BJ (cell line): ENCODE data around the gene SORCS2. TPM values are rescaled to one million over a fixed set of nuclear protein-coding genes. Genes with fewer than 3 reads are reported as not detected.

Experiments used
- CTCF ChIA-PET: fragments of 350-600 bp; formaldehyde crosslinking; extraction: SDS; loops from one replicate; lab custom pipeline; 2021; ENCODE audit warnings: antibody characterized with exemption, inconsistent platforms; lab: Yijun Ruan, JAX
- POLR2A ChIA-PET: fragments of 300-600 bp; sonication (Branson Sonifier 250); formaldehyde crosslinking; extraction: SDS; loops from one replicate; lab custom pipeline; 2021; ENCODE audit warnings: antibody characterized with exemption; lab: Charles Lee
- DNase-seq: peaks from one replicate; pipeline ENCODE4 v3.0.0-alpha.2; 2011; ENCODE audit warnings: low read depth
- H3K27me3 ChIP-seq: 2 replicates; pipeline ENCODE4 v1.6.0; 2011; ENCODE audit warnings: low read length; ENCODE audit not compliant: control insufficient read depth, insufficient read depth
- H3K36me3 ChIP-seq: 2 replicates; pipeline ENCODE4 v1.5.1; 2011; ENCODE audit warnings: low read length; ENCODE audit not compliant: control insufficient read depth, insufficient read depth
- H3K4me3 ChIP-seq: 2 replicates; pipeline ENCODE4 v1.5.1; 2011; ENCODE audit warnings: low read depth, mild to moderate bottlenecking, control low read depth, low read length
- CTCF ChIP-seq: IDR thresholded peaks from 2 replicates; pipeline ENCODE4 v1.5.1; 2011; ENCODE audit warnings: low read depth, mild to moderate bottlenecking, control low read depth, inconsistent platforms, low read length, moderate library complexity; ENCODE audit not compliant: insufficient read depth
- polyA plus RNA-seq: library from polyadenylated mRNA; depleted of rRNA; stranded (reverse); fragments of >200 nt; gene quantifications from 2 replicates; pipeline ENCODE4 v1.2.3, GENCODE V29; 2011

SORCS2 gene
- polyA plus RNA-seq, 1 experiment, result 0.63 TPM

GRCh38 chr4:7430965-7431695 is 238.8 kb downstream of the SORCS2 start:
- TF ChIP-seq CTCF, result no peak
- Histone ChIP-seq H3K27me3 (no peaks in the 10 kb centered on the region; the same call in 1 of the 2 replicates), H3K36me3 (no peaks in the 10 kb centered on the region), H3K4me3 (no peak overlapping the region)
- no peak for DNase-seq
- ChIA-PET POLR2A (interaction anchor here (0.5 kb wide), 1 partner anchor 243 kb away, joined by 4 read pairs; no protein-coding TSS in a partner anchor), CTCF (interaction anchor here (0.6 to 0.7 kb wide), 2 partner anchors 21 to 96 kb away, joined by 3 read pairs; no protein-coding TSS in a partner anchor)

- no peak for DNase-seq
- Histone ChIP-seq H3K4me3 (no peak overlapping the region), H3K27me3 (no peaks in the 10 kb centered on the region; the same call in 1 of the 2 replicates), H3K36me3 (no peaks in the 10 kb centered on the region)
- ChIA-PET CTCF (interaction anchor here (0.7 kb wide), 1 partner anchor 96 kb away, joined by 3 read pairs; no protein-coding TSS in a partner anchor), POLR2A (no interaction called here)
- TF ChIP-seq CTCF, result no peak
Observed at GRCh38 chr4:7431696-7432530, 239.6 kb downstream of the SORCS2 start.

GRCh38 chr4:7432531-7433375 is 240.4 kb downstream of the SORCS2 start:
- ChIA-PET POLR2A (no interaction called here), CTCF (no interaction called here)
- Histone ChIP-seq H3K36me3 (no peaks in the 10 kb centered on the region), H3K27me3 (no peaks in the 10 kb centered on the region; the same call in 1 of the 2 replicates), H3K4me3 (no peak overlapping the region)
- no peak for TF ChIP-seq CTCF
- DNase-seq, result no peak

GRCh38 chr4:7433376-7434140 is 241.2 kb downstream of the SORCS2 start:
- Histone ChIP-seq H3K4me3 (no peak overlapping the region), H3K27me3 (no peaks in the 10 kb centered on the region; the same call in 1 of the 2 replicates), H3K36me3 (no peaks in the 10 kb centered on the region)
- ChIA-PET CTCF (no interaction called here), POLR2A (no interaction called here)
- DNase-seq, result no peak
- no peak for TF ChIP-seq CTCF
